Measurements from ENCODE around the gene OR6T1. TPM values are rescaled to one million over a fixed set of nuclear protein-coding genes. Genes with fewer than 3 reads are reported as not detected.

The OR6T1 gene
- total and polyA plus RNA-seq, 2 experiments from 2014 or later: not detected

DNA sequence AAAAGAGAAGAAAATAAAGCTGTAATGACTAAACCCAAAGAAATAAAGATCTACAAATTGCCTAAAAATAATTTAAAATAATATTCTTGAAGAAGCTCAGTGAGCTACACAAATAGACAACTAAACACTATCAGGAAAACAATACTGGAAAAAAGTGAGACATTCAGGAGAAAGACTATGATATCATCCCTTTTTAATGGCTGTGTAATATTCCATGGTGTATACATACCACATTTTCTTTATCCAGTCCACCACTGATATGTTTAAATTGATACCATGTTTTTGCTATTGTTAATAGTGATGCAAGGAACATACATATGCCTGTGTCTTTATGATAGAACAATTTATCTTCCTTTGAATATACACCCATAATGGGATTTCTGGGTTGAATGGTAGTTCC lies 13.1 kb upstream of the OR6T1 start:
- Histone ChIP-seq H3K27me3 (no peaks in the 10 kb centered on the region), H3K4me3 (no peak overlapping the region), H3K9me3 (ENCODE audit: low read depth) (no peaks in the 10 kb centered on the region), H3K4me1 (ENCODE audit: low read depth) (no peaks in the 10 kb centered on the region), H3K36me3 (no peaks in the 10 kb centered on the region), H3K27ac (no peak overlapping the region)
- TF ChIP-seq, protein P1, sequence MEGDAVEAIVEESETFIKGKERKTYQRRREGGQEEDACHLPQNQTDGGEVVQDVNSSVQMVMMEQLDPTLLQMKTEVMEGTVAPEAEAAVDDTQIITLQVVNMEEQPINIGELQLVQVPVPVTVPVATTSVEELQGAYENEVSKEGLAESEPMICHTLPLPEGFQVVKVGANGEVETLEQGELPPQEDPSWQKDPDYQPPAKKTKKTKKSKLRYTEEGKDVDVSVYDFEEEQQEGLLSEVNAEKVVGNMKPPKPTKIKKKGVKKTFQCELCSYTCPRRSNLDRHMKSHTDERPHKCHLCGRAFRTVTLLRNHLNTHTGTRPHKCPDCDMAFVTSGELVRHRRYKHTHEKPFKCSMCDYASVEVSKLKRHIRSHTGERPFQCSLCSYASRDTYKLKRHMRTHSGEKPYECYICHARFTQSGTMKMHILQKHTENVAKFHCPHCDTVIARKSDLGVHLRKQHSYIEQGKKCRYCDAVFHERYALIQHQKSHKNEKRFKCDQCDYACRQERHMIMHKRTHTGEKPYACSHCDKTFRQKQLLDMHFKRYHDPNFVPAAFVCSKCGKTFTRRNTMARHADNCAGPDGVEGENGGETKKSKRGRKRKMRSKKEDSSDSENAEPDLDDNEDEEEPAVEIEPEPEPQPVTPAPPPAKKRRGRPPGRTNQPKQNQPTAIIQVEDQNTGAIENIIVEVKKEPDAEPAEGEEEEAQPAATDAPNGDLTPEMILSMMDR (IDR thresholded peaks at IDR 0.05; ENCODE audit: low read depth, low read length): no peak
- no peak for DNase-seq (ENCODE audit: low read depth in 1 of 2, low spot score in 1 of 2)

DNA sequence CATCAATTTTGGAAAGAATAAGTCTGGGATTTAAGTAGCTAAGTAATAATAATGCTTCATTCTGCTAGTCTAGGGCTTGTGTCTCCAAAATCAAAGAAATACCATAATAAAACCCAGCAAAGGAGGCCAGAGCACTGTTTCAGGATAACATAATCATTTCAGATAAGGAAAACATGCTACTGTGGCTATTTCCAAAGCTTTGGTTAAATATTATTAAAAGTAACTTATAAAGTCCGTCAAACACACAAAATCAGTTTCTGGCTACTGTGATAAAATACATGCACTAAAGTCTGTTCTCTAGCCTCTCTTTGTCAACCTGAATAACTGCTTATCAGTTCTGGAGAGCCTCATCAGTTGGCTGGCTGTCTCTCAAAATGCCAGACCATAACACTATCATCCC lies 1.5 kb upstream of the OR6T1 start:
- Histone ChIP-seq H3K27me3 (no peaks in the 10 kb centered on the region), H3K27ac (no peak overlapping the region), H3K4me1 (ENCODE audit: low read depth) (peaks cover 6% of the 10 kb centered on the region), H3K9me3 (ENCODE audit: low read depth) (no peaks in the 10 kb centered on the region), H3K4me3 (no peak overlapping the region), H3K36me3 (no peaks in the 10 kb centered on the region)
- DNase-seq (ENCODE audit: low read depth in 1 of 2, low spot score in 1 of 2): no peak
- TF ChIP-seq, protein P1 (IDR thresholded peaks at IDR 0.05; ENCODE audit: low read depth, low read length): no peak

DNA sequence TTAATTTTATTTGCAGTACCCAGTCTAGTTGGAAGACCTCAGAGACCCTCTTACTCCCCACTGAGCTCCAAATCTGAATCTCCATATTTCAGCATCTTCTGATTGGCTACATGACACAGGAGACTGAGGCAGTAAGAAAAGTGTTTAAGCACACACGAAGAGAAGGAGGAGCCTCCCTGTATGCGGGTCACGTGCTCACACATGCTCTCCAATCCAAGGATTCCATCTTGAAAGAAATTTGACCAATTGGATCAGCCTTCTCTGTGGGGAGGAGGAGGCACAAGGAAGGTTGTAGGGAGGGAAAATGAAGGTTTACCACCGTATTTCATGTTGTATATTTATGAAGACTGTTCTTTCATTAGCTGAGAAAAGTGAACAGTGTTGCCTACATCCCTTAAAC lies 1.2 kb downstream of the OR6T1 start:
- Histone ChIP-seq H3K27ac (no peak overlapping the region), H3K27me3 (no peaks in the 10 kb centered on the region), H3K36me3 (no peaks in the 10 kb centered on the region), H3K4me3 (no peak overlapping the region), H3K9me3 (ENCODE audit: low read depth) (no peaks in the 10 kb centered on the region), H3K4me1 (ENCODE audit: low read depth) (peaks cover 6% of the 10 kb centered on the region)
- TF ChIP-seq, protein P1 (IDR thresholded peaks at IDR 0.05; ENCODE audit: low read depth, low read length): no peak
- no peak for DNase-seq (ENCODE audit: low read depth in 1 of 2, low spot score in 1 of 2)

DNA sequence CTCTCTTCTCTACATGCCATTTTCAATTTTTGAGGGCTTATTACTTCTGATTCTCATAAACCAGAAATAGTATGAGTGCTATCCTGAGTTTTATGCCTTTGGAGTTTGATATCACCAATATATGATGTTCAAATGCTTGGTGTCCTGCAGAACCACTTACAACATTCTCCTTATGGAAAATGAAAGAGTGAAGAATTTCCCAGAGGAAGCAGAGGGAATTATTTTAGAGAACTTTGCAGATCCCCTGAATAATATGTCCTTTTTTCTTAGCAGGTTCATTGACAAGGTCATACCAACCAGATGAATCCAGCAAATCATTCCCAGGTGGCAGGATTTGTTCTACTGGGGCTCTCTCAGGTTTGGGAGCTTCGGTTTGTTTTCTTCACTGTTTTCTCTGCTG lies 4.3 kb downstream of the OR6T1 start, which contains the start of gene OR4D5:
OR4D5 (plus strand) TSS at position 301 of the 400 bp plus-strand sequence; CDS start at position 301, 0 bp downstream.
- DNase-seq (ENCODE audit: low read depth in 1 of 2, low spot score in 1 of 2): no peak
- H3K4me1 ChIP-seq (ENCODE audit: low read depth): no peaks in the 10 kb centered on the region
- H3K36me3 ChIP-seq: no peaks in the 10 kb centered on the region
- TF ChIP-seq, protein P1 (IDR thresholded peaks at IDR 0.05; ENCODE audit: low read depth, low read length): no peak
- H3K27ac ChIP-seq: no peak within 1 kb of the TSS
- no peak within 1 kb of the TSS for H3K4me3 ChIP-seq
- no peaks in the 10 kb centered on the region for H3K9me3 ChIP-seq (ENCODE audit: low read depth)
- no peaks in the 10 kb centered on the region for H3K27me3 ChIP-seq

- DNase-seq (ENCODE audit: low read depth in 1 of 2, low spot score in 1 of 2): no peak
- Histone ChIP-seq H3K27ac (no peak overlapping the region), H3K9me3 (ENCODE audit: low read depth) (no peaks in the 10 kb centered on the region), H3K36me3 (no peaks in the 10 kb centered on the region), H3K27me3 (no peaks in the 10 kb centered on the region), H3K4me1 (ENCODE audit: low read depth) (peaks cover 5% of the 10 kb centered on the region), H3K4me3 (no peak overlapping the region)
- TF ChIP-seq, protein P1 (IDR thresholded peaks at IDR 0.05; ENCODE audit: low read depth, low read length): no peak
Observed at GRCh38 chr11:123924027-123924426, 19.6 kb downstream of the OR6T1 start.

- H3K27me3 ChIP-seq: no peaks in the 10 kb centered on the region
- no peaks in the 10 kb centered on the region for H3K9me3 ChIP-seq (ENCODE audit: low read depth)
- DNase-seq (ENCODE audit: low read depth in 1 of 2, low spot score in 1 of 2): no peak
- no peak overlapping the region for H3K27ac ChIP-seq
- peaks cover 5% of the 10 kb centered on the region for H3K4me1 ChIP-seq (ENCODE audit: low read depth)
- TF ChIP-seq, protein P1 (IDR thresholded peaks at IDR 0.05; ENCODE audit: low read depth, low read length): no peak
- H3K36me3 ChIP-seq: no peaks in the 10 kb centered on the region
- no peak overlapping the region for H3K4me3 ChIP-seq
Observed at GRCh38 chr11:123920943-123921342, 22.7 kb downstream of the OR6T1 start.
